ENCODE results near the gene GRAP. TPM values are rescaled to one million over a fixed set of nuclear protein-coding genes. Genes with fewer than 3 reads are reported as not detected.

GRAP gene
- total RNA-seq, 6 experiments from 2014 or later: 0.10 to 0.48 (median 0.14) TPM; not detected in 3

DNA sequence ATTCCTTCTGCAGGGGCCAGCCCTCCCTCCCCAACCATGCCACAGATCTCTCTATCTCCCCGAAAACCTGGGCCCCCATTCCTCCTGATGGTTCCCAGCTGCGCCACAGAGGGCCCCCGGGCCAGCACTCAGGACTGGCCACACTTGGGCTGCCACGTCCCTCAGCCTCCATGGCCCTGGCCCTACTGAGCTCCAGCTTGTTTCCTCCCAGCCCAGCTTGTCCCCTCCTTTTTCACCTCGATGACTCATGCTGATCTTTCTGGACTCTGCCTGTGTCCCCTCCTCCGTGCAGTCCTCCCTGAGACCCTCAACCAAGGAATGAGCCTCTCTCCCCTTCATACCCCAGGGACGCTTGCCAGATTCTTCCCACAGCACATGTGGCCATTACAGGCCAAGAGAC lies 31.3 kb downstream of the GRAP start:
- H3K27ac Mint-ChIP-seq: no peak overlapping the region
- TF ChIP-seq, protein P1, sequence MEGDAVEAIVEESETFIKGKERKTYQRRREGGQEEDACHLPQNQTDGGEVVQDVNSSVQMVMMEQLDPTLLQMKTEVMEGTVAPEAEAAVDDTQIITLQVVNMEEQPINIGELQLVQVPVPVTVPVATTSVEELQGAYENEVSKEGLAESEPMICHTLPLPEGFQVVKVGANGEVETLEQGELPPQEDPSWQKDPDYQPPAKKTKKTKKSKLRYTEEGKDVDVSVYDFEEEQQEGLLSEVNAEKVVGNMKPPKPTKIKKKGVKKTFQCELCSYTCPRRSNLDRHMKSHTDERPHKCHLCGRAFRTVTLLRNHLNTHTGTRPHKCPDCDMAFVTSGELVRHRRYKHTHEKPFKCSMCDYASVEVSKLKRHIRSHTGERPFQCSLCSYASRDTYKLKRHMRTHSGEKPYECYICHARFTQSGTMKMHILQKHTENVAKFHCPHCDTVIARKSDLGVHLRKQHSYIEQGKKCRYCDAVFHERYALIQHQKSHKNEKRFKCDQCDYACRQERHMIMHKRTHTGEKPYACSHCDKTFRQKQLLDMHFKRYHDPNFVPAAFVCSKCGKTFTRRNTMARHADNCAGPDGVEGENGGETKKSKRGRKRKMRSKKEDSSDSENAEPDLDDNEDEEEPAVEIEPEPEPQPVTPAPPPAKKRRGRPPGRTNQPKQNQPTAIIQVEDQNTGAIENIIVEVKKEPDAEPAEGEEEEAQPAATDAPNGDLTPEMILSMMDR (IDR thresholded peaks at IDR 0.05): no peak
- no peak overlapping the region for H3K4me3 Mint-ChIP-seq
- no peaks in the 10 kb centered on the region for H3K9me3 Mint-ChIP-seq
- no peaks in the 10 kb centered on the region for H3K36me3 Mint-ChIP-seq (ENCODE audit: low read depth)
- DNase-seq: no peak
- H3K27me3 Mint-ChIP-seq (ENCODE audit: insufficient read depth): peaks cover 3% of the 10 kb centered on the region; the same call in 1 of the 2 replicates
- H3K4me1 Mint-ChIP-seq (ENCODE audit: low read depth): peaks cover 20% of the 10 kb centered on the region

DNA sequence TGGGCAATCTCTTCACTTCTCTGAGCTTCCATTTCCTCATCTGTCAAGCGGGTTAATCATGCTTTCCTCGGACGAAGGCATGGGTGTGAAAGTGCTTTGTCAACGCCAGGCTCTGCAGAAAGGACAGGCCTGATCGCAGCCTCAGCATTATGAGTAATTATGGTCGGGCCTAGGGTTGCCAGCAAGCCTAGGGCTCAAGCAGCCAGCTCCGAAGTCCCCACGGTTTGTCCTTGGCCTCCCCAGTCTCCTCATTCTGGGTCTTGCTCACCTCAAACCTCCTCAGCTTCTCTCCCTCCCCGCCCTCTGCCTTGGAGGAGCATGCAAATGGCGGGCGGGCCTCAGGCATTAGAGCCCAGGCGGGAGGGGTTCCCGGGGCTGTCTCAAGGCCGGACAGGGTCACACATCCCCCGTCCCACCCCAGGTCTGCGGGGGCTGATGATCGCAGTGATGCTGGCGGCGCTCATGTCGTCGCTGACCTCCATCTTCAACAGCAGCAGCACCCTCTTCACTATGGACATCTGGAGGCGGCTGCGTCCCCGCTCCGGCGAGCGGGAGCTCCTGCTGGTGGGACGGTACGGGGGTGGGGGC lies 32.0 kb downstream of the GRAP start:
- Mint-ChIP-seq H3K27ac (no peak overlapping the region), H3K36me3 (ENCODE audit: low read depth) (no peaks in the 10 kb centered on the region), H3K4me1 (ENCODE audit: low read depth) (peaks cover 20% of the 10 kb centered on the region), H3K27me3 (ENCODE audit: insufficient read depth) (peaks cover 3% of the 10 kb centered on the region; the same call in 1 of the 2 replicates), H3K4me3 (no peak overlapping the region), H3K9me3 (no peaks in the 10 kb centered on the region)
- TF ChIP-seq, protein P1 (IDR thresholded peaks at IDR 0.05): no peak
- DNase-seq: no peak

DNA sequence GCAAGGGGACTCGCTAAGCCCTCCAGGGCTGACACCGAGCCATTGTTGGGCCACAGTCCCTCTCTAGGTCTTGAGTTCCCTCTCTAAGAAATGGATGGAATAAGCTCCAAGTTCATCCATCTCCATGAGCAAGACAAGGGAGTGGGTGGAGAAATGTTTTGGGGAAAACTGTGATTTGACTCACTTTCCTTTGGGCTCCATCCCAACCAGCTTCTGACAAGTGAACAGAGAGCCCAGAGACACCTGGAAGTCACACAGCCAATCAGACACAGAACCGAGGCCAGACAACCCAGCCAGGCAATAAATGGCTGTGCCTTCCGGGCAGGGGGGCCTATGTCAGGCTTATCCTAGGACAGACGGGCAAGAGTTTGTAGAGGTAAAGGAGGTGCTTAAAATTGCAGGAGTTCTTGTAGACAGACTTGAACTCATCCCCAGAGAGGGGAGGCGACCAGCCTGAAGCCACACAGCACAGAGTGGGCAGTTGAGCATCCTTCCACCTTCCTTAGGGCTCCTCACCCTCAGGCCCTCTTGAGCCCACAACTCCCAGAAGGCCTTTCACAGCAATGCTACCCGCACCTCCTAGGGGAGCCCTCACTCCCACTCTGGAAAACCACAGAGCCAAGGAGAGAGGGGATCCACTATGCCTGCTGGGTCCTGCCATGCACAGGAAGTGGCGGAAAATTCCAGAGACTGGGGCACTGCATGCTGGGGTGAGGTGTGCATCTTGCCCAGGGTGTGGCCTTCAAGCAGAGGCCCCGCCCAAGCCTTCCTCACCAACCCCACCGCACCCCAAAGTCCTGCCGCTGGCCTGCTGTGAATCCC lies 32.7 kb downstream of the GRAP start:
- Mint-ChIP-seq H3K27ac (no peak overlapping the region), H3K36me3 (ENCODE audit: low read depth) (no peaks in the 10 kb centered on the region), H3K27me3 (ENCODE audit: insufficient read depth) (peaks cover 3% of the 10 kb centered on the region; the same call in 1 of the 2 replicates), H3K4me3 (no peak overlapping the region), H3K4me1 (ENCODE audit: low read depth) (peaks cover 20% of the 10 kb centered on the region), H3K9me3 (no peaks in the 10 kb centered on the region)
- TF ChIP-seq, protein P1 (IDR thresholded peaks at IDR 0.05): no peak
- no peak for DNase-seq

DNA sequence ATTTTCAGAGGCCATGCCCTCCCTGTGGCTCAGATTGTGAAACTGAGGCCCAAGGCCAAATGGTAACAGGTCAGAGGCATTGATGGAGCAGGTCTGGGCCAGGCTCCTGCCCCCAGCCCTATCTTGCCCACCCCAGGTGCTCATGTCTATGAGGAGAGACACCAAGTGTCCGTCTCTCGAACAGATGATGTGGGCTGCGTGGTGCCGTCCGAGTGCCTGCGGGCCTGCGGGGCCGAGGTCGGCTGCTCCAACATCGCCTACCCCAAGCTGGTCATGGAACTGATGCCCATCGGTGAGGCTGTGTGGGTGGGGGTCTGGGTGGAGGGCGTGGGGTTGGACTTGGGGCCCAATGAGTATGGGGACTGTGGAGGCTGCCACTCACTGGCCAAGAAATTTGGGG lies 33.5 kb downstream of the GRAP start:
- Mint-ChIP-seq H3K27ac (no peak overlapping the region), H3K36me3 (ENCODE audit: low read depth) (no peaks in the 10 kb centered on the region), H3K4me1 (ENCODE audit: low read depth) (peaks cover 20% of the 10 kb centered on the region), H3K27me3 (ENCODE audit: insufficient read depth) (peaks cover 3% of the 10 kb centered on the region; the same call in 1 of the 2 replicates), H3K4me3 (no peak overlapping the region), H3K9me3 (no peaks in the 10 kb centered on the region)
- DNase-seq: no peak
- TF ChIP-seq, protein P1 (IDR thresholded peaks at IDR 0.05): no peak

DNA sequence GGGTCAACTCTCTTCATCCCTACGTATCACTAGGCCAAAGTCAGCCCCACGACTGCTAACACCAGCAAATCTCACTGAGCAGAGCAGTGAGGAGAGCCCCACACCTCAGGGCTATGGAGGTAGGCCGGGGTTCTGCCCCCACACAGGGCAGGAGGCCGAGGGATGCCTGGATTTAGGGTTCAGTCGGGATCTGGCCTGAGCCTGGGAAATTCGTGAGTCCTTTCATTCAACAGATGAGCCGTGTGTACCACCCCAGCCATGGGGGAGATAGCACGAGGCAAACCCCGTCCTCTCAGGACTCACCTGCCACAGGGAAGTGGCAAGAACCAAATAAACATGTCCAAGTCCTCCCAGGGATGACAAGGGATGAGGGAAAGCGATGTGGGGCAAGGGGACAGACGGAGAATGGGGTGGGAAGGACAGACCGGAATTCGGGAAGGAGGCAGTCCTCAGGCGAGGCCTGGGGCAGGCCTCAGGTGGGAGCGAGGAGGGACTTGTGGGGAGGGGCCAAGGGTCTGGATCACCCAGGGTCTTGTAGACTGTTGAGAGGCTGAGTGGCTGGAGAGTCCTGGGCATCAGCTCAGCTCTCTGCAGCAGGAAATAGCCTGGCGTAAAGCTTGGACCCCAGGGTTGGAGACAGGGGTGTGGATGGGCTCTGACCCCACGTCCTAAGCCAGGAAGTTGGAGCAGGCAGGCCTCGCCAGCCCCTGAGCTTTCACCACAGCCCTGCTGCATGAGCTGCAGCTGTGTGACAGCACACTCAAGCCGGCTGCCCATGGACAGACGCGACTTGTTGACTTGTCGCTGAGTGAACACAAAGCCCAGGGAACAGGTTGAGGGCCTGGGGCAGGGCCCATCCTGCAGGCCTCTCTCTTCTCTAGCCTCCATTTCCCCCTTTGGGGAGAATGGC lies 34.3 kb downstream of the GRAP start:
- no peak overlapping the region for H3K4me3 Mint-ChIP-seq
- no peak for DNase-seq
- peaks cover 3% of the 10 kb centered on the region; the same call in 1 of the 2 replicates for H3K27me3 Mint-ChIP-seq (ENCODE audit: insufficient read depth)
- TF ChIP-seq, protein P1 (IDR thresholded peaks at IDR 0.05): no peak
- H3K9me3 Mint-ChIP-seq: no peaks in the 10 kb centered on the region
- no peaks in the 10 kb centered on the region for H3K36me3 Mint-ChIP-seq (ENCODE audit: low read depth)
- H3K4me1 Mint-ChIP-seq (ENCODE audit: low read depth): peaks cover 20% of the 10 kb centered on the region
- H3K27ac Mint-ChIP-seq: no peak overlapping the region

Data from HFFc6 (cell line).